Midbrain (tissue), 1 donor: ENCODE data around the gene GNAS-AS1.

Experiments used
- DNase-seq: peaks from one replicate; lab custom pipeline; 2025; lab: John Stamatoyannopoulos, UW

The GNAS-AS1 gene

GRCh38 chr20:58778760-58779159, 71.9 kb downstream of the GNAS-AS1 start:
- no peak for DNase-seq

GRCh38 chr20:58777657-58778056, 73.0 kb downstream of the GNAS-AS1 start:
- DNase-seq: no peak

GRCh38 chr20:58776109-58776508, 74.6 kb downstream of the GNAS-AS1 start:
- no peak for DNase-seq

GRCh38 chr20:58775371-58775770, 75.3 kb downstream of the GNAS-AS1 start:
- DNase-seq: no peak

- DNase-seq: no peak
Observed at GRCh38 chr20:58774667-58775263, 75.9 kb downstream of the GNAS-AS1 start.

GRCh38 chr20:58774214-58774613, 76.5 kb downstream of the GNAS-AS1 start:
- DNase-seq: no peak

- DNase-seq: no peak
Observed at GRCh38 chr20:58772786-58773185, 77.9 kb downstream of the GNAS-AS1 start.
